Activated CD4-positive, alpha-beta T cell treated with anti-CD3 and anti-CD28 coated beads, Interleukin-2, Interleukin-4, amounts not matched to agents 100 ng/mL and 50 ng/mL, durations not matched to agents 16 hours and 8 hours (primary cell): Measurements from ENCODE around the gene ECI1.
A peak's percentile ranks its signal among the peaks of the same experiment; 100 is the strongest.
"Not testable (repeated sequence)": the region's sequence is repeated elsewhere in the genome, so short reads cannot be mapped to it uniquely, and the experiment has no call there.

Source experiments
- DNase-seq: peaks from one replicate; pipeline ENCODE4 v3.0.0-alpha.2; 2020; ENCODE audit warnings: low spot score

ECI1 gene

GRCh38 chr16:2280461-2280860 is 29.1 kb upstream of the ECI1 start:
- DNase-seq: no peak

- no peak for DNase-seq
Measured at GRCh38 chr16:2278956-2279800, 27.8 kb upstream of the ECI1 start.

GRCh38 chr16:2278272-2278608 is 26.9 kb upstream of the ECI1 start:
- DNase-seq: no peak

- DNase-seq: no peak
Measured at GRCh38 chr16:2277466-2278271, 26.3 kb upstream of the ECI1 start.

GRCh38 chr16:2276368-2277195 is 25.2 kb upstream of the ECI1 start:
- no peak for DNase-seq

GRCh38 chr16:2275476-2276367 is 24.3 kb upstream of the ECI1 start:
- no peak for DNase-seq

- no peak for DNase-seq
Measured at GRCh38 chr16:2273931-2274330, 22.5 kb upstream of the ECI1 start.

- DNase-seq: no peak
Measured at GRCh38 chr16:2273484-2273883, 22.1 kb upstream of the ECI1 start.

GRCh38 chr16:2271848-2272461 is 20.6 kb upstream of the ECI1 start:
- no peak for DNase-seq

GRCh38 chr16:2270588-2271470 is 19.4 kb upstream of the ECI1 start:
- no peak for DNase-seq

GRCh38 chr16:2270070-2270462 is 18.7 kb upstream of the ECI1 start:
- DNase-seq: no peak

- peak; percentile 95 for DNase-seq
Measured at GRCh38 chr16:2267913-2268666, 16.7 kb upstream of the ECI1 start, which contains the start of gene RNPS1. Gene RNPS1 (minus strand): TSS chr16:2268126. CDS start chr16:2264643, 3,483 bp downstream.

GRCh38 chr16:2267505-2267912 is 16.1 kb upstream of the ECI1 start:
- DNase-seq: not testable (repeated sequence)

GRCh38 chr16:2266887-2267286 is 15.5 kb upstream of the ECI1 start:
- DNase-seq: peak; percentile 6

GRCh38 chr16:2263026-2263425 is 11.6 kb upstream of the ECI1 start:
- not testable (repeated sequence) for DNase-seq

- no peak for DNase-seq
Measured at GRCh38 chr16:2260250-2260649, 8.9 kb upstream of the ECI1 start.

- DNase-seq: not testable (repeated sequence)
Measured at GRCh38 chr16:2258530-2258929, 7.1 kb upstream of the ECI1 start.

GRCh38 chr16:2257726-2258125 is 6.3 kb upstream of the ECI1 start:
- no peak for DNase-seq

- DNase-seq: no peak
Measured at GRCh38 chr16:2256531-2257140, 5.2 kb upstream of the ECI1 start.
